ENCODE results near the gene SLC26A5. TPM values are rescaled to one million over a fixed set of nuclear protein-coding genes. Genes with fewer than 3 reads are reported as not detected.

SLC26A5 gene
- total and polyA plus RNA-seq, 2 of the 8 experiments (the other 6 are each of a cell fraction or from before 2014, with no cell fraction given), result 0.09 to 0.24 TPM

DNA sequence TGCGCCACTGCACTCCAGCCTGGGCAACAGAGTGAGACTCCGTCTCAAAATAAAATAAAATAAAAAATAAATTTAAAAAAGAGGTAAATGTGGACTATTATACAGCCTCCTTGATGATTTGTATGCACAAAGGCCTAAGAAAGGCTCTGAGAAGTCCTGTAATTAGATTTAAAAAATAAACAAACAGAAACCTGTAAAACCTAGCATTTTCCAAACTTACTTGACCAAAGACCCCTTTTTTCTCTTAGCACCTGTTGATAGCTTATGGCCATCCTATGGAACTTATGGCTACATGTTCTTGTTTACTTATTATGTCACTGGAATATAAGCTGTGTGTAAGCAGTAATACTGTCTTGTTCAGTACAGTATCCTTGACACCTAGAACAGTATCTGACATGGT is 107.1 kb downstream of the SLC26A5 start:
- H3K36me3 ChIP-seq (ENCODE audit: control insufficient read depth in 2 of 4, insufficient read depth in 4 of 4, low read length in 3 of 4), result peaks cover 15 to 56% (median 39%) of the 10 kb centered on the region in 4 experiments
- H2BK12ac ChIP-seq (ENCODE audit: low read depth, low read length), result no peak overlapping the region
- DNase-seq (ENCODE audit: low read depth in 1 of 2, low spot score in 2 of 2) (no peak), FAIRE-seq (no peak)
- no peaks in the 10 kb centered on the region for H3K9me3 ChIP-seq (ENCODE audit: insufficient read depth in 2 of 2, low read depth in 1 of 2, low read length in 1 of 2)
- H3K4ac ChIP-seq (replicated peaks; ENCODE audit: insufficient read length, low read depth, low read length), result no peak overlapping the region
- peaks cover 12 to 55% of the 10 kb centered on the region in 2 experiments for H3K79me2 ChIP-seq (ENCODE audit: control insufficient read depth in 1 of 2, insufficient read depth in 2 of 2, low read length in 2 of 2)
- no peak overlapping the region for H4K5ac ChIP-seq (ENCODE audit: insufficient read length, low read depth, low read length)
- no peak overlapping the region for H2BK15ac ChIP-seq (ENCODE audit: low read length)
- H3K27me3 ChIP-seq (replicated peaks in 1 of 4; ENCODE audit: control insufficient read depth in 3 of 4, extremely low read depth in 1 of 4, insufficient read depth in 3 of 4, low read length in 3 of 4), result no peaks in the 10 kb centered on the region
- H3K4me3 ChIP-seq (ENCODE audit: extremely low read depth in 1 of 4, insufficient read depth in 2 of 4, low read depth in 3 of 4, low read length in 4 of 4), result no peak overlapping the region
- ChIA-PET CTCF (ENCODE audit: partially characterized antibody) (interaction anchor here (0.7 to 1.3 kb wide), 2 partner anchors 13 to 16 kb away, joined by 3 to 5 read pairs; no protein-coding TSS in a partner anchor), POLR2A (ENCODE audit: partially characterized antibody) (interaction anchor here (1.2 to 2.4 kb wide), 5 partner anchors 9 to 32 kb away, joined by 3 to 9 read pairs (median 5); partner anchors contain the start of gene PSMC2)
- 100% methylated on average over 2 of the region's 2 CpGs; no CpG with 5 or more reads in 1 of the 2 experiments for whole genome bisulfite sequencing, 2 experiments (ENCODE audit: extremely low coverage in 1 of 2, insufficient coverage in 1 of 2, insufficient read length in 1 of 2, insufficient replicate concordance in 2 of 2, low coverage in 1 of 2, low lambda C conversion rate in 2 of 2, missing lambda C conversion rate in 1 of 2)
- H4K8ac ChIP-seq (ENCODE audit: extremely low read depth, insufficient read depth, low read length), result no peak overlapping the region
- no peak overlapping the region for H3K56ac ChIP-seq (replicated peaks; ENCODE audit: insufficient read length, low read depth, low read length)
- peaks cover 6% of the 10 kb centered on the region; the same call in 1 of the 2 replicates for H3K79me1 ChIP-seq (ENCODE audit: low read depth, low read length)
- no peak overlapping the region for H3K27ac ChIP-seq (ENCODE audit: low read depth, low read length)
- peaks cover 0 to 6% (median 2%) of the 10 kb centered on the region in 4 experiments; a peak in 2 of 7 replicates for H3K4me1 ChIP-seq (replicated peaks in 1 of 4; ENCODE audit: control insufficient read depth in 3 of 4, insufficient read depth in 4 of 4, low read length in 3 of 4)
- no peak overlapping the region for H4K91ac ChIP-seq (replicated peaks; ENCODE audit: insufficient read length, low read length)
- no peak overlapping the region for H2AK5ac ChIP-seq (ENCODE audit: low read depth, low read length)
- H3K23me2 ChIP-seq (ENCODE audit: low read depth, low read length), result peaks cover 4% of the 10 kb centered on the region
- H3K14ac ChIP-seq (ENCODE audit: insufficient read length), result no peak overlapping the region
- H2BK120ac ChIP-seq (replicated peaks; ENCODE audit: low read depth, low read length), result no peak overlapping the region
- H4K20me1 ChIP-seq (replicated peaks in 1 of 2; ENCODE audit: control insufficient read depth in 1 of 2, insufficient read depth in 2 of 2, low read length in 2 of 2), result peaks cover 2% of the 10 kb centered on the region in 2 experiments
- H3K9ac ChIP-seq (replicated peaks in 1 of 4; ENCODE audit: extremely low read depth in 1 of 4, low read depth in 3 of 4, low read length in 3 of 4), result no peak overlapping the region
- H2BK5ac ChIP-seq (ENCODE audit: low read depth, low read length), result no peak overlapping the region
- no peak overlapping the region for H3K4me2 ChIP-seq (ENCODE audit: insufficient read depth in 1 of 2, low read depth in 2 of 2, low read length in 2 of 2)
- H3K23ac ChIP-seq (ENCODE audit: insufficient read length), result no peak overlapping the region
- H2BK20ac ChIP-seq (ENCODE audit: low read length), result no peak overlapping the region
- H2AFZ ChIP-seq (ENCODE audit: low read length), result no peak overlapping the region
- no peak overlapping the region for H3K18ac ChIP-seq (ENCODE audit: extremely low read depth, low read length)
- TF ChIP-seq JUND (IDR thresholded peaks at IDR 0.05; ENCODE audit: low read length), result no peak
- TF ChIP-seq FOSL1 (IDR thresholded peaks at IDR 0.05; ENCODE audit: insufficient read depth, low read depth, low read length), result no peak
- TF ChIP-seq EZH2 (IDR thresholded peaks at IDR 0.05; ENCODE audit: low read depth, low read length, severe bottlenecking), result no peak
- TF ChIP-seq ZNF274 (IDR thresholded peaks at IDR 0.05; ENCODE audit: borderline replicate concordance, extremely low read depth, low read length), result no peak
- no peak for TF ChIP-seq CTBP2 (IDR thresholded peaks at IDR 0.05; ENCODE audit: borderline replicate concordance, insufficient read depth, insufficient read length, low read length)
- TF ChIP-seq BCL11A (IDR thresholded peaks at IDR 0.05; ENCODE audit: low read depth in 2 of 2, low read length in 2 of 2), result no peak
- no peak for TF ChIP-seq NANOG (IDR thresholded peaks at IDR 0.05; ENCODE audit: insufficient read depth, low read depth, low read length, poor library complexity, severe bottlenecking)
- no peak for TF ChIP-seq RAD21 (IDR thresholded peaks at IDR 0.05 in 1 of 2, conservative IDR thresholded peaks at IDR 0.05 in 1 of 2; ENCODE audit: low read depth in 2 of 2, low read length in 2 of 2)
- no peak for TF ChIP-seq SAP30 (IDR thresholded peaks at IDR 0.05; ENCODE audit: insufficient read depth, insufficient replicate concordance, low read length)
- no peak for TF ChIP-seq EGR1 (IDR thresholded peaks at IDR 0.05; ENCODE audit: borderline replicate concordance, low read depth, low read length)
- TF ChIP-seq, protein P1, sequence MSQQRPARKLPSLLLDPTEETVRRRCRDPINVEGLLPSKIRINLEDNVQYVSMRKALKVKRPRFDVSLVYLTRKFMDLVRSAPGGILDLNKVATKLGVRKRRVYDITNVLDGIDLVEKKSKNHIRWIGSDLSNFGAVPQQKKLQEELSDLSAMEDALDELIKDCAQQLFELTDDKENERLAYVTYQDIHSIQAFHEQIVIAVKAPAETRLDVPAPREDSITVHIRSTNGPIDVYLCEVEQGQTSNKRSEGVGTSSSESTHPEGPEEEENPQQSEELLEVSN (IDR thresholded peaks at IDR 0.05), result no peak
- no peak for TF ChIP-seq GTF2F1 (IDR thresholded peaks at IDR 0.05; ENCODE audit: borderline replicate concordance, low read depth, low read length)
